Endothelial cell of umbilical vein (primary cell): ENCODE measurements around the gene SERPINB13. TPM values are rescaled to one million over a fixed set of nuclear protein-coding genes. Genes with fewer than 3 reads are reported as not detected.

Experiments used
- BruUV-seq: library from RNA; stranded (reverse); fragments of 400-500 nt; replicated peaks from 2 replicates; lab custom pipeline; 2021; lab: Mats Ljungman, UMichigan
- CTCF ChIA-PET: fragments of 300-600, 350-600 bp; sonication (Branson Sonifier 250); formaldehyde crosslinking; loops from one replicate; lab custom pipeline; 2021; ENCODE audit warnings: antibody characterized with exemption, inconsistent platforms; lab: Charles Lee
- POLR2A ChIA-PET: fragments of 300-600, 350-600 bp; sonication (Branson Sonifier 250); formaldehyde crosslinking; loops from one replicate; lab custom pipeline; 2021; ENCODE audit warnings: antibody characterized with exemption, inconsistent platforms; lab: Charles Lee
- DNase-seq: peaks from one replicate; pipeline ENCODE4 v3.0.0-alpha.2; 2011; ENCODE audit warnings: low read depth, low spot score
- FAIRE-seq: peaks from 2 replicates; lab custom pipeline; 2011; peaks lifted over from hg19 to GRCh38; lab: Jason Lieb, UNC
- H2AFZ ChIP-seq: 2 replicates; pipeline ENCODE4 v1.6.0; 2012; ENCODE audit warnings: low read depth, low read length, control low read depth, inconsistent platforms
- H3K27ac ChIP-seq: 2 replicates; pipeline ENCODE4 v1.5.1; 2011; ENCODE audit warnings: low read depth, mild to moderate bottlenecking, control low read depth, low read length, moderate library complexity; ENCODE audit not compliant: insufficient read depth
- H3K27me3 ChIP-seq, 2 experiments: 2 replicates each; pipeline versions ENCODE4 v1.6.0 to v1.6.1; 2011; ENCODE audit warnings: low read length in 2 of 2, mixed read lengths in 1 of 2; ENCODE audit not compliant: control insufficient read depth in 2 of 2, insufficient read depth in 2 of 2
- H3K36me3 ChIP-seq, 2 experiments: 2 replicates in 1 of 2; 3 replicates in 1 of 2; pipeline ENCODE4 v1.5.1; 2011; ENCODE audit warnings: low read length in 2 of 2, mild to moderate bottlenecking in 1 of 2, moderate library complexity in 1 of 2; ENCODE audit not compliant: control insufficient read depth in 2 of 2, insufficient read depth in 2 of 2; ENCODE audit errors: extremely low read depth in 1 of 2
- H3K4me1 ChIP-seq: 3 replicates; pipeline ENCODE4 v1.5.1; 2011; ENCODE audit warnings: mild to moderate bottlenecking, low read length; ENCODE audit not compliant: control insufficient read depth, insufficient read depth; ENCODE audit errors: extremely low read depth
- H3K4me2 ChIP-seq: 2 replicates; pipeline ENCODE4 v1.6.1; 2011; ENCODE audit warnings: low read length, control low read depth, mixed read lengths; ENCODE audit not compliant: insufficient read depth
- H3K4me3 ChIP-seq, 3 experiments: fragments of 200-600 bp in 1 of 3; sonication (generic), shearing (Covaris generic) in 1 of 3; replicated peaks in 1 of 3; 2 replicates each; pipeline ENCODE4 v1.5.1; 2011 to 2016; ENCODE audit warnings: control low read depth in 3 of 3, low read length in 3 of 3, mild to moderate bottlenecking in 2 of 3, inconsistent platforms in 1 of 3, low read depth in 1 of 3, moderate library complexity in 1 of 3; ENCODE audit not compliant: insufficient read depth in 1 of 3
- H3K79me2 ChIP-seq: 2 replicates; pipeline ENCODE4 v1.6.0; 2012; ENCODE audit warnings: low read length, inconsistent platforms; ENCODE audit not compliant: control insufficient read depth, insufficient read depth
- H3K9ac ChIP-seq: replicated peaks from 2 replicates; pipeline ENCODE3; 2011; ENCODE audit warnings: low read length, control low read depth; ENCODE audit not compliant: insufficient read depth; ENCODE audit errors: extremely low read depth
- H3K9me1 ChIP-seq: replicated peaks from 3 replicates; pipeline ENCODE4 v1.6.0; 2011; ENCODE audit warnings: mild to moderate bottlenecking, low read length; ENCODE audit not compliant: control insufficient read depth, insufficient read depth; ENCODE audit errors: extremely low read depth
- H3K9me3 ChIP-seq: replicated peaks from 2 replicates; pipeline ENCODE4 v1.5.1; 2012; ENCODE audit warnings: low read length, inconsistent platforms; ENCODE audit not compliant: control insufficient read depth, insufficient read depth
- H4K20me1 ChIP-seq: replicated peaks from 2 replicates; pipeline ENCODE3; 2011; ENCODE audit warnings: mild to moderate bottlenecking, low read length; ENCODE audit not compliant: control insufficient read depth, insufficient read depth; ENCODE audit errors: extremely low read depth
- CTCF ChIP-seq, 2 donors: IDR thresholded peaks; 1 replicate in 1 of 2; 2 replicates in 1 of 2; pipeline ENCODE4 v1.5.1; 2011; ENCODE audit warnings: low read length in 2 of 2, mild to moderate bottlenecking in 2 of 2, moderate library complexity in 2 of 2, control low read depth in 1 of 2, inconsistent platforms in 1 of 2, low read depth in 1 of 2; ENCODE audit not compliant: insufficient read depth in 1 of 2; ENCODE audit errors: extremely low read depth in 1 of 2
- EZH2 ChIP-seq: IDR thresholded peaks from 2 replicates; pipeline ENCODE4 v1.6.1; 2012; ENCODE audit warnings: borderline replicate concordance, low read depth, mild to moderate bottlenecking, moderate library complexity, low read length, inconsistent platforms; ENCODE audit not compliant: severe bottlenecking
- FOS ChIP-seq: IDR thresholded peaks from 2 replicates; pipeline ENCODE4 v1.6.1; 2011; ENCODE audit warnings: mild to moderate bottlenecking, low read length, moderate library complexity, borderline replicate concordance; ENCODE audit not compliant: insufficient read depth
- GATA2 ChIP-seq: IDR thresholded peaks from 2 replicates; pipeline ENCODE4 v1.7.0; 2011; ENCODE audit warnings: low read depth, mild to moderate bottlenecking, moderate library complexity, mixed read lengths, low read length; ENCODE audit not compliant: insufficient read length, insufficient read depth
- JUN ChIP-seq: IDR thresholded peaks from 2 replicates; pipeline ENCODE4 v1.6.1; 2011; ENCODE audit warnings: borderline replicate concordance, low read depth; ENCODE audit not compliant: insufficient read length, insufficient read depth
- MAX ChIP-seq: IDR thresholded peaks from 2 replicates; pipeline ENCODE4 v1.6.1; 2011; ENCODE audit not compliant: insufficient read depth, insufficient read length
- MYC ChIP-seq: IDR thresholded peaks from one replicate; pipeline ENCODE4 v1.6.1; 2011; ENCODE audit warnings: mild to moderate bottlenecking, low read depth, low read length
- POLR2A ChIP-seq: IDR thresholded peaks from 2 replicates; pipeline ENCODE4 v1.6.1; 2012; ENCODE audit warnings: low read depth, mild to moderate bottlenecking, control low read depth, low read length
- POLR2AphosphoS5 ChIP-seq: IDR thresholded peaks from 2 replicates; pipeline ENCODE4 v1.6.1; 2012; ENCODE audit warnings: low read depth, mild to moderate bottlenecking, control low read depth, low read length, moderate library complexity; ENCODE audit not compliant: insufficient read depth
- dilution Hi-C: fragments of 300-500 bp; cut with MboI; formaldehyde crosslinking; loops from one replicate; pipeline ENCODE4 v1.15.0; 2019; ENCODE audit warnings: low sequenced_read_pairs; ENCODE audit not compliant: extremely low pct_ligation_motif_present
- intact Hi-C: fragments of 100-400 bp; cut with micrococcal nuclease; formaldehyde crosslinking; loops from one replicate; pipeline ENCODE4 v1.10.0; 2022
- polyA plus RNA-seq, 4 experiments: library from polyadenylated mRNA; depleted of rRNA in 3 of 4; stranded (reverse) in 3 of 4; unstranded in 1 of 4; fragments of >200 nt; gene quantifications; 2 replicates each; pipeline versions ENCODE4 v1.2.1 to v1.2.3, GENCODE V29; 2011 to 2012; ENCODE audit warnings: missing spikeins in 1 of 4
- total RNA-seq: library from RNA; stranded (reverse); gene quantifications from 2 replicates; pipeline ENCODE4 v1.2.3, GENCODE V29; 2021

SERPINB13 gene
- total and polyA plus RNA-seq, 2 donors (not counting 3 experiments of a cell fraction or from before 2014, with no cell fraction given) = not detected

GRCh38 chr18:63604791-63605567 lies 17.8 kb downstream of the SERPINB13 start:
- intact Hi-C loops (no loop called here), dilution Hi-C loops (no loop called here)
- Histone ChIP-seq H4K20me1 (no peaks in the 10 kb centered on the region), H3K9me3 (no peaks in the 10 kb centered on the region), H3K79me2 (no peaks in the 10 kb centered on the region), H3K4me1 (no peaks in the 10 kb centered on the region), H3K36me3 (no peaks in the 10 kb centered on the region), H3K27me3 (no peaks in the 10 kb centered on the region), H3K9me1 (no peaks in the 10 kb centered on the region), H2AFZ (no peak overlapping the region), H3K4me3 (no peak overlapping the region), H3K27ac (no peak overlapping the region), H3K9ac (no peak overlapping the region), H3K4me2 (no peak overlapping the region)
- no TSS peak for BruUV-seq
- ChIA-PET CTCF (interaction anchor here (1.6 kb wide), 1 partner anchor 10 kb away, joined by 3 read pairs; no protein-coding TSS in a partner anchor), POLR2A (no interaction called here)
- DNase-seq (no peak), FAIRE-seq (no peak)
- TF ChIP-seq POLR2A = no peak
- no peak for TF ChIP-seq MYC
- no peak for TF ChIP-seq MAX
- TF ChIP-seq FOS = no peak
- TF ChIP-seq GATA2 = no peak
- TF ChIP-seq EZH2 = no peak
- no peak for TF ChIP-seq CTCF (IDR thresholded peaks at IDR 0.05; ENCODE audit: extremely low read depth in 1 of 2, insufficient read depth in 1 of 2, low read depth in 1 of 2, low read length in 2 of 2)
- no peak for TF ChIP-seq JUN
- TF ChIP-seq POLR2AphosphoS5 = no peak
